DND-41 (cell line): ENCODE data around the gene SYNE3.

Source experiments
- ATAC-seq: fragments of 200-7000 bp; cut with Tn5 transposase; 3 replicates; pipeline ENCODE4 v1.9.1; 2021; ENCODE audit warnings: low read depth; ENCODE audit not compliant: insufficient read depth
- DNase-seq: peaks from one replicate; pipeline ENCODE4 v3.0.0-alpha.2; 2020
- H2AFZ ChIP-seq: 2 replicates; pipeline ENCODE4 v1.6.0; 2012; ENCODE audit warnings: low read depth, low read length
- H3K27ac ChIP-seq: 2 replicates; pipeline ENCODE4 v1.5.1; 2012; ENCODE audit warnings: low read length, inconsistent platforms
- H3K27me3 ChIP-seq: fragments of 200-600 bp; sonication (generic); 2 replicates; pipeline ENCODE4 v1.6.0; 2012; ENCODE audit warnings: low read length, mild to moderate bottlenecking, inconsistent platforms; ENCODE audit not compliant: insufficient read depth, poor library complexity
- H3K36me3 ChIP-seq: 2 replicates; pipeline ENCODE4 v1.5.1; 2012; ENCODE audit warnings: low read length, inconsistent platforms; ENCODE audit not compliant: insufficient read depth
- H3K4me1 ChIP-seq: 2 replicates; pipeline ENCODE4 v1.5.1; 2012; ENCODE audit warnings: mild to moderate bottlenecking, low read length; ENCODE audit not compliant: insufficient read depth
- H3K4me2 ChIP-seq: 2 replicates; pipeline ENCODE4 v1.6.0; 2012; ENCODE audit warnings: mild to moderate bottlenecking, moderate library complexity, low read length, inconsistent platforms; ENCODE audit not compliant: insufficient read depth
- H3K4me3 ChIP-seq, 2 experiments: fragments of 200-600 bp in 1 of 2; shearing (Covaris generic) in 1 of 2; 2 replicates each; pipeline ENCODE4 v1.5.1; 2012 to 2016; ENCODE audit warnings: inconsistent platforms in 2 of 2, low read length in 2 of 2, mild to moderate bottlenecking in 2 of 2, low read depth in 1 of 2, moderate library complexity in 1 of 2
- H3K79me2 ChIP-seq: 2 replicates; pipeline ENCODE4 v1.6.0; 2012; ENCODE audit warnings: low read length, inconsistent platforms; ENCODE audit not compliant: insufficient read depth
- H3K9ac ChIP-seq: 2 replicates; pipeline ENCODE4 v1.6.0; 2012; ENCODE audit warnings: low read depth, mild to moderate bottlenecking, inconsistent platforms, low read length, moderate library complexity
- H3K9me3 ChIP-seq: 2 replicates; pipeline ENCODE4 v1.5.1; 2012; ENCODE audit warnings: low read length, moderate library complexity, mild to moderate bottlenecking, inconsistent platforms; ENCODE audit not compliant: insufficient read depth, severe bottlenecking
- H4K20me1 ChIP-seq: 2 replicates; pipeline ENCODE4 v1.6.0; 2012; ENCODE audit warnings: low read length; ENCODE audit not compliant: insufficient read depth
- CTCF ChIP-seq: IDR thresholded peaks from 2 replicates; pipeline ENCODE4 v1.5.1; 2012; ENCODE audit warnings: borderline replicate concordance, low read length, moderate library complexity, mild to moderate bottlenecking; ENCODE audit not compliant: poor library complexity, severe bottlenecking; ENCODE audit errors: extremely low read depth
- EZH2 ChIP-seq: IDR thresholded peaks from 3 replicates; pipeline ENCODE4 v1.6.1; 2012; ENCODE audit warnings: borderline replicate concordance, low read depth, mild to moderate bottlenecking, moderate library complexity, low read length, inconsistent platforms; ENCODE audit not compliant: severe bottlenecking

Gene SYNE3

GRCh38 chr14:95547272-95547625, 30.8 kb upstream of the SYNE3 start:
- Histone ChIP-seq H3K36me3 (peaks cover 33% of the 10 kb centered on the region), H2AFZ (no peak overlapping the region), H3K27me3 (no peaks in the 10 kb centered on the region), H3K9ac (no peak overlapping the region), H3K9me3 (no peaks in the 10 kb centered on the region), H3K4me3 (no peak overlapping the region), H3K4me1 (no peaks in the 10 kb centered on the region), H3K79me2 (peaks cover 19% of the 10 kb centered on the region), H3K4me2 (no peak overlapping the region), H3K27ac (no peak overlapping the region), H4K20me1 (peaks cover 29% of the 10 kb centered on the region; the same call in 1 of the 2 replicates)
- ATAC-seq (no peak), DNase-seq (no peak)
- TF ChIP-seq CTCF: no peak
- no peak for TF ChIP-seq EZH2

- Histone ChIP-seq H3K36me3 (peaks cover 33% of the 10 kb centered on the region), H3K4me3 (no peak overlapping the region), H2AFZ (no peak overlapping the region), H3K4me1 (no peaks in the 10 kb centered on the region), H4K20me1 (peaks cover 38% of the 10 kb centered on the region; the same call in 1 of the 2 replicates), H3K9ac (no peak overlapping the region), H3K27me3 (no peaks in the 10 kb centered on the region), H3K4me2 (no peak overlapping the region), H3K9me3 (no peaks in the 10 kb centered on the region), H3K79me2 (peaks cover 35% of the 10 kb centered on the region), H3K27ac (no peak overlapping the region)
- TF ChIP-seq EZH2: no peak
- TF ChIP-seq CTCF: no peak
- DNase-seq (no peak), ATAC-seq (no peak)
Observed at GRCh38 chr14:95545515-95546168, 29.2 kb upstream of the SYNE3 start.

GRCh38 chr14:95544588-95544987, 28.1 kb upstream of the SYNE3 start:
- no peak overlapping the region for H3K4me2 ChIP-seq
- DNase-seq (no peak), ATAC-seq (no peak)
- peaks cover 43% of the 10 kb centered on the region for H4K20me1 ChIP-seq
- H3K4me1 ChIP-seq: 0 out of 2 replicates have a peak, but pooled peaks cover 4% of the 10 kb centered on the region
- H3K27ac ChIP-seq: no peak overlapping the region
- TF ChIP-seq EZH2: no peak
- no peak for TF ChIP-seq CTCF
- no peak overlapping the region for H2AFZ ChIP-seq
- no peak overlapping the region for H3K4me3 ChIP-seq
- no peak overlapping the region for H3K9ac ChIP-seq
- H3K36me3 ChIP-seq: peaks cover 33% of the 10 kb centered on the region
- peaks cover 44% of the 10 kb centered on the region for H3K79me2 ChIP-seq
- H3K27me3 ChIP-seq: no peaks in the 10 kb centered on the region
- H3K9me3 ChIP-seq: no peaks in the 10 kb centered on the region
